Measurements from ENCODE around the gene ZBTB3.

DNA sequence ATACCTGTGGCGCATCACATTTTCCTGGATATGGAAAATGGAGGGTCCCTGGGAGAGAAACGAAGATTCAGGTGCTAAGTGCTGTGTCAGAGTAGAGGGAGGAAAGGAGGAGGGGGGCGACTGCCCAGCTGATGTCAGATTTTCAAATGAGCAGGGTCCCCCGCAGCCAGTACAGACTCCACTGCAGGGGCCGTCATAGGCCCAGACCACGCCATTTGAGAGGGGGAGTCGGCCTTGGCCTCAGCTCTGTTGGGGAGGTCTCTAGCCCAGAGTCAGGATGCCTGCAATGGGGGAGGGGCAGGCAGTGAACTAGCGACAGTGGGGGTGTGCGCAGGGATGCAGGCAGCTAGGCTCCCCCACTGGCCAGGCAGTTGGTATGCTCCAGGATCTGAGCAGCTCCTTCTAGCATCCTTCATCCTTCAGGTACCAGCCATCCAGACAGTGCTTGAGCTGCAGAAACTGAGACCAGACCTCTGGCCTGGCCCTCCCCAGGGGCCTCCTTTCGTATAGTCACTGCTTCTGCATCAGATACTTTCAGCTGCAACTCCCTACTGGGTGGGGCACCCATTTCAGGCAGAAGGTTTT lies 46.6 kb downstream of the ZBTB3 start, which contains the start of the genes BSCL2 and GNG3:
- TF ChIP-seq POLR2AphosphoS5 (IDR thresholded peaks at IDR 0.05; ENCODE audit: low read depth, low read length), result no peak
- TF ChIP-seq, protein P1, sequence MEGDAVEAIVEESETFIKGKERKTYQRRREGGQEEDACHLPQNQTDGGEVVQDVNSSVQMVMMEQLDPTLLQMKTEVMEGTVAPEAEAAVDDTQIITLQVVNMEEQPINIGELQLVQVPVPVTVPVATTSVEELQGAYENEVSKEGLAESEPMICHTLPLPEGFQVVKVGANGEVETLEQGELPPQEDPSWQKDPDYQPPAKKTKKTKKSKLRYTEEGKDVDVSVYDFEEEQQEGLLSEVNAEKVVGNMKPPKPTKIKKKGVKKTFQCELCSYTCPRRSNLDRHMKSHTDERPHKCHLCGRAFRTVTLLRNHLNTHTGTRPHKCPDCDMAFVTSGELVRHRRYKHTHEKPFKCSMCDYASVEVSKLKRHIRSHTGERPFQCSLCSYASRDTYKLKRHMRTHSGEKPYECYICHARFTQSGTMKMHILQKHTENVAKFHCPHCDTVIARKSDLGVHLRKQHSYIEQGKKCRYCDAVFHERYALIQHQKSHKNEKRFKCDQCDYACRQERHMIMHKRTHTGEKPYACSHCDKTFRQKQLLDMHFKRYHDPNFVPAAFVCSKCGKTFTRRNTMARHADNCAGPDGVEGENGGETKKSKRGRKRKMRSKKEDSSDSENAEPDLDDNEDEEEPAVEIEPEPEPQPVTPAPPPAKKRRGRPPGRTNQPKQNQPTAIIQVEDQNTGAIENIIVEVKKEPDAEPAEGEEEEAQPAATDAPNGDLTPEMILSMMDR (IDR thresholded peaks at IDR 0.05), result no peak
- no peak for TF ChIP-seq TCF7L2 (IDR thresholded peaks at IDR 0.05; ENCODE audit: low read depth, low read length)
- TF ChIP-seq, protein P2, sequence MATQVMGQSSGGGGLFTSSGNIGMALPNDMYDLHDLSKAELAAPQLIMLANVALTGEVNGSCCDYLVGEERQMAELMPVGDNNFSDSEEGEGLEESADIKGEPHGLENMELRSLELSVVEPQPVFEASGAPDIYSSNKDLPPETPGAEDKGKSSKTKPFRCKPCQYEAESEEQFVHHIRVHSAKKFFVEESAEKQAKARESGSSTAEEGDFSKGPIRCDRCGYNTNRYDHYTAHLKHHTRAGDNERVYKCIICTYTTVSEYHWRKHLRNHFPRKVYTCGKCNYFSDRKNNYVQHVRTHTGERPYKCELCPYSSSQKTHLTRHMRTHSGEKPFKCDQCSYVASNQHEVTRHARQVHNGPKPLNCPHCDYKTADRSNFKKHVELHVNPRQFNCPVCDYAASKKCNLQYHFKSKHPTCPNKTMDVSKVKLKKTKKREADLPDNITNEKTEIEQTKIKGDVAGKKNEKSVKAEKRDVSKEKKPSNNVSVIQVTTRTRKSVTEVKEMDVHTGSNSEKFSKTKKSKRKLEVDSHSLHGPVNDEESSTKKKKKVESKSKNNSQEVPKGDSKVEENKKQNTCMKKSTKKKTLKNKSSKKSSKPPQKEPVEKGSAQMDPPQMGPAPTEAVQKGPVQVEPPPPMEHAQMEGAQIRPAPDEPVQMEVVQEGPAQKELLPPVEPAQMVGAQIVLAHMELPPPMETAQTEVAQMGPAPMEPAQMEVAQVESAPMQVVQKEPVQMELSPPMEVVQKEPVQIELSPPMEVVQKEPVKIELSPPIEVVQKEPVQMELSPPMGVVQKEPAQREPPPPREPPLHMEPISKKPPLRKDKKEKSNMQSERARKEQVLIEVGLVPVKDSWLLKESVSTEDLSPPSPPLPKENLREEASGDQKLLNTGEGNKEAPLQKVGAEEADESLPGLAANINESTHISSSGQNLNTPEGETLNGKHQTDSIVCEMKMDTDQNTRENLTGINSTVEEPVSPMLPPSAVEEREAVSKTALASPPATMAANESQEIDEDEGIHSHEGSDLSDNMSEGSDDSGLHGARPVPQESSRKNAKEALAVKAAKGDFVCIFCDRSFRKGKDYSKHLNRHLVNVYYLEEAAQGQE (IDR thresholded peaks at IDR 0.05; ENCODE audit: insufficient read depth in 1 of 2, low read depth in 2 of 2, low read length in 1 of 2), result no peak
- no peak for TF ChIP-seq SIN3A (IDR thresholded peaks at IDR 0.05; ENCODE audit: borderline replicate concordance, insufficient read depth, low read depth, low read length)
